ENCODE results near the gene CCDC12. TPM values are rescaled to one million over a fixed set of nuclear protein-coding genes. Genes with fewer than 3 reads are reported as not detected.

CCDC12 gene
- total and polyA plus RNA-seq, 2 of the 13 experiments (the other 11 are each of a cell fraction or from before 2014, with no cell fraction given) = 30.1 to 49.5 TPM

DNA sequence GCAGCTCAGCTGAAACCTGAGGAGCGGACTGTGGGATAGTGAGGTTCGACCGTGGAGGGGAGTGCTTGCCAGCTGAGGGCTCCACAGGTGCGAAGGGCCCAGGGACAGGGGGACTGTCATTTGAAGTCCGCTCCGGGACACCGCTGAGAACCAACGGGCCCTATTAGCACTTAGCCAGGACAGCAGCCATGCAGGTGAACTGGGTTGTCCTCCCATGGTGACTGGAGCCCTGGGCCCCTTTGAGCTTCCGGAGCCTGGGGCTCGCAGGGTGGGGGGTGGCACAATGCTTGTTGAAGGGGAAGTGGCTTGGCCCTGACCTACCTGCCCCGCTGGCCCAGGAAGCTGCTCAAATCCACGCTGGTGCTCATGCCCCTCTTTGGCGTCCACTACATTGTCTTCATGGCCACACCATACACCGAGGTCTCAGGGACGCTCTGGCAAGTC, 74.3 kb downstream of the CCDC12 start (continued):
- no peak for TF ChIP-seq ZFAT (CRISPR knock-in tag; conservative IDR thresholded peaks at IDR 0.05)
- no peak for TF ChIP-seq ARID2 (CRISPR knock-in tag; IDR thresholded peaks at IDR 0.05; ENCODE audit: borderline replicate concordance)
- TF ChIP-seq, protein P1, sequence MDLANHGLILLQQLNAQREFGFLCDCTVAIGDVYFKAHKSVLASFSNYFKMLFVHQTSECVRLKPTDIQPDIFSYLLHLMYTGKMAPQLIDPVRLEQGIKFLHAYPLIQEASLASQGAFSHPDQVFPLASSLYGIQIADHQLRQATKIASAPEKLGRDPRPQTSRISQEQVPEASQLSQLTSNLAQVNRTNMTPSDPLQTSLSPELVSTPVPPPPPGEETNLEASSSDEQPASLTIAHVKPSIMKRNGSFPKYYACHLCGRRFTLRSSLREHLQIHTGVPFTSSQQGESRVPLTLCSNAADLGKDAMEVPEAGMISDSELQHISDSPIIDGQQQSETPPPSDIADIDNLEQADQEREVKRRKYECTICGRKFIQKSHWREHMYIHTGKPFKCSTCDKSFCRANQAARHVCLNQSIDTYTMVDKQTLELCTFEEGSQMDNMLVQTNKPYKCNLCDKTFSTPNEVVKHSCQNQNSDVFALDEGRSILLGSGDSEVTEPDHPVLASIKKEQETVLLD (CRISPR knock-in tag; IDR thresholded peaks at IDR 0.05; ENCODE audit: low read depth) = no peak
- no peak for TF ChIP-seq ZBTB7A (CRISPR knock-in tag; IDR thresholded peaks at IDR 0.05)
- TF ChIP-seq HOXA5 (CRISPR knock-in tag; IDR thresholded peaks at IDR 0.05) = no peak
- TF ChIP-seq ZNF550 (CRISPR knock-in tag; IDR thresholded peaks at IDR 0.05; ENCODE audit: borderline replicate concordance) = no peak

DNA sequence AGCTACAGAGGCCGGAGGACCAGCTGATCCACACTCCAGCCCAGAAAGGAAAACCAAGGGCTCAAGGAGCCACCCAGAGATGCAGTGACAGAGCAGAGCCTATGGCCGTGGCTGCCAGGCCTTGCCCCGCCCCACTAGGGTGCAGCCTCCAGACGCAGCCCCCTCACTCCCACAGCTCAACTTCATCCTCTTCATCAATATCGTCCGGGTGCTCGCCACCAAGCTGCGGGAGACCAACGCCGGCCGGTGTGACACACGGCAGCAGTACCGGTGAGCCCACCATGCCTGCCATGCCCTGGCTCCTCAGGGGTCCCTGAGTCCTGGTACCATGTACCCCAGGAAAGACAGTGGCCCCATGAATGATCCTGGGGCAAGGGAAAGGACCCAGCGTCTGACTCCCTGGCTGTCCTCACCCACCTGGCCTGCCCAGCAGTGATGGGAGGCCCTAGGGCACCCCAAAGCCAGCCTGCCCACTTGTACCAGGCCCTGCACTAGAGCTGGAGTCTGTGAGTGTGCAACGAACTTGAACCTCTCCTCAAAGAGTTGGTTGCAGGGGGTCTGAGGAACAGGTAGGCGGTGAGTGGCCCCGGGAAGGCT, 74.9 kb downstream of the CCDC12 start:
- Histone ChIP-seq H3K9me3 (ENCODE audit: low read length) (no peaks in the 10 kb centered on the region), H3K4me2 (ENCODE audit: low read depth, low read length) (no peak overlapping the region), H4K20me1 (ENCODE audit: insufficient read depth, low read length) (no peaks in the 10 kb centered on the region), H3K9ac (ENCODE audit: insufficient read depth, low read depth, low read length) (no peak overlapping the region), H3K4me3 (replicated peaks in 1 of 3; ENCODE audit: insufficient read depth in 1 of 3, low read depth in 2 of 3, low read length in 3 of 3) (no peak overlapping the region), H3K79me2 (ENCODE audit: insufficient read depth, low read length) (no peaks in the 10 kb centered on the region), H3K4me1 (ENCODE audit: insufficient read depth, low read length) (no peaks in the 10 kb centered on the region), H2AFZ (ENCODE audit: low read length) (no peak overlapping the region), H3K27me3 (ENCODE audit: control insufficient read depth in 1 of 2, insufficient read depth in 2 of 2, low read length in 2 of 2) (peaks cover 6 to 31% of the 10 kb centered on the region in 2 experiments; a peak in 3 of 5 replicates), H3K27ac (ENCODE audit: extremely low read length, insufficient read depth, low read length) (no peak overlapping the region), H3K36me3 (replicated peaks in 1 of 2; ENCODE audit: control insufficient read depth in 1 of 2, insufficient read depth in 2 of 2, low read length in 2 of 2) (no peaks in the 10 kb centered on the region)
- no peak for FAIRE-seq
- CTCF ChIA-PET (ENCODE audit: low intra/inter-chr PET ratio, low total read pairs) = no interaction called here
- intact Hi-C loops (cut with micrococcal nuclease; ENCODE audit: unreplicated experiment) = no loop called here
- BruUV-seq (replicated peaks) = no TSS peak
- in situ Hi-C loops (cut with HindIII; ENCODE audit: extremely low pct_ligation_motif_present, low pct_unique_long_range_greater_than_20kb) = no loop called here
- no peak for DNase-seq (ENCODE audit: low spot score)
- no peak for ATAC-seq
- POLR2A ChIA-PET = no interaction called here
- WGBS (ENCODE audit: low lambda C conversion rate) = 0% methylated on average over 6 of the region's 17 CpGs
- no peak for TF ChIP-seq ZNF777 (CRISPR knock-in tag; IDR thresholded peaks at IDR 0.05)
- TF ChIP-seq ZZZ3 (CRISPR knock-in tag; IDR thresholded peaks at IDR 0.05; ENCODE audit: borderline replicate concordance) = no peak
- TF ChIP-seq, protein P2, sequence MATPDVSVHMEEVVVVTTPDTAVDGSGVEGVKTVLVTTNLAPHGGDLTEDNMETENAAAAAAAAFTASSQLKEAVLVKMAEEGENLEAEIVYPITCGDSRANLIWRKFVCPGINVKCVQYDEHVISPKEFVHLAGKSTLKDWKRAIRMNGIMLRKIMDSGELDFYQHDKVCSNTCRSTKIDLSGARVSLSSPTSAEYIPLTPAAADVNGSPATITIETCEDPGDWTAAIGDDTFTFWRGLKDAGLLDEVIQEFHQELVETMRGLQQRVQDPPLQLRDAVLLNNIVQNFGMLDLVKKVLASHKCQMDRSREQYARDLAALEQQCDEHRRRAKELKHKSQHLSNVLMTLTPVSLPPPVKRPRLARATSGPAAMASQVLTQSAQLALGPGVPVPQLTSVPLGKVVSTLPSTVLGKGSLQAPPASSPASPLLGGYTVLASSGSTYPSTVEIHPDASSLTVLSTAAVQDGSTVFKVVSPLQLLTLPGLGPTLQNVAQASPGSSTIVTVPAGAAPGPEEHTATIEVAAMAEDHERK (CRISPR knock-in tag; IDR thresholded peaks at IDR 0.05; ENCODE audit: low read depth) = no peak
- no peak for TF ChIP-seq ZNF883 (CRISPR knock-in tag; IDR thresholded peaks at IDR 0.05; ENCODE audit: not compliant biosample characterization)
- TF ChIP-seq NRL (CRISPR knock-in tag; IDR thresholded peaks at IDR 0.05; ENCODE audit: borderline replicate concordance) = no peak
- no peak for TF ChIP-seq HMG20B (CRISPR knock-in tag; conservative IDR thresholded peaks at IDR 0.05)
- no peak for TF ChIP-seq ZNF468 (CRISPR knock-in tag; IDR thresholded peaks at IDR 0.05)
- TF ChIP-seq MED8 (CRISPR knock-in tag; IDR thresholded peaks at IDR 0.05; ENCODE audit: insufficient replicate concordance) = no peak
- no peak for TF ChIP-seq ZNF367 (CRISPR knock-in tag; IDR thresholded peaks at IDR 0.05; ENCODE audit: borderline replicate concordance)
- no peak for TF ChIP-seq FIP1L1 (IDR thresholded peaks at IDR 0.05; ENCODE audit: borderline replicate concordance, insufficient read depth, low read depth, low read length)
- no peak for TF ChIP-seq KMT2B (CRISPR knock-in tag; IDR thresholded peaks at IDR 0.05)
- TF ChIP-seq BRD4 (CRISPR knock-in tag; IDR thresholded peaks at IDR 0.05) = no peak
- TF ChIP-seq ZNF350 (CRISPR knock-in tag; IDR thresholded peaks at IDR 0.05; ENCODE audit: borderline replicate concordance, low read depth) = no peak
- TF ChIP-seq ZNF557 (CRISPR knock-in tag; IDR thresholded peaks at IDR 0.05) = no peak
